HG02759 (cell line): ENCODE results near the gene ENTHD1.

Source experiments
- ATAC-seq: cut with Tn5 transposase; IDR thresholded peaks from one replicate; pipeline ENCODE4 v1.9.1; 2021; ENCODE audit warnings: mild to moderate bottlenecking, moderate library complexity; ENCODE audit not compliant: unreplicated experiment

The ENTHD1 gene

DNA sequence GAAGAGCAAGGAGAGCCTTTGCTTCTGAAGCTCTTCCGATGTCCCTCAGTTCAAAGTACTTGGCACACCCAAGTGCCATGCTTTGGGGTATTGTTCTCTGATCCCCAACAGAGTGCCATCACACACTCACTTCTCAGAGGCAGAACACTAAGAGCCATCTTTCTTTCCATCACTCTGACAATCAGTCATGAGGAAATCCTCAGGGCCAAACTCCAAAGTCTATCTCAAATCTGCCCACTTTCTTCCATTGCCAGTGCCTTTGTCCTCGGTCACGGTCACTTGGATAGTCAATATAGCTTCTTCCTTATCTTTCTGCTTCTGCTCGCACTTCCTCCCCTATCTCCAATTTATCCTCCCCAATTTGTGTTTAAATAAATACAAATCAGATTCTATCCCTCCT, 90.9 kb downstream of the ENTHD1 start:
- ATAC-seq, result no peak

DNA sequence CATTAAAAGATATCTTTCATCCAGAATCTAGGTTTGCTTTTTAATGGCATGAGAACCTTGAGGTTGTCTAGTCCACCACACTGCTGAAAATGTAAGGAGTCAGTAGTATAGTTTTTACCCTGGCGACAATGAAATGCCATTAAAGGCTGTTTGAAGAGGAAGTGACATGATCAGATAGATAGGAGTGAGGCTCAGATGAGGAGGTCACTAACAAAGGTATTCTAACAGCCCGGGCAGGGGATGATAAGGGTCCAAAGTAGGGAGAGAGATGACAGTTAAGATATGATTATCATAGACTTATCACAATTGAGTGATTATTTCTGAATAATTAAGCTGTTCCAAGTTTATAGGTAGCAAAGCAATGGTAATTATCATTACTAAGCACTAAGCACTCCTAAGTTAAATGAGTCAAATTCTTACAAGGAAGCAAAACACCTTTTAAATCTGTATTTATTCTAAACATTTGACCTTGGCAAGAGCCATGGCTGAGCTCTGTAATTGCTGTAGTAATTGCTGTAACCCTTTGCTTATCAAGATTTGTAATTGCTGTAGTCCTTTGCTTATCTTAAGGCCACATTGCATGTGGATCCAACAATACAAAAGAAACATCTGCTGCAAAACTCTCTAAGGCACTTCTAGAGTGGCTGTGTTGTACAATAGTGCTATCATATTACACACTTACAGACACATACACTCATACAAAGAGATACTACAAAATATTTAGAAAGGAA, 92.6 kb downstream of the ENTHD1 start:
- ATAC-seq, result no peak

DNA sequence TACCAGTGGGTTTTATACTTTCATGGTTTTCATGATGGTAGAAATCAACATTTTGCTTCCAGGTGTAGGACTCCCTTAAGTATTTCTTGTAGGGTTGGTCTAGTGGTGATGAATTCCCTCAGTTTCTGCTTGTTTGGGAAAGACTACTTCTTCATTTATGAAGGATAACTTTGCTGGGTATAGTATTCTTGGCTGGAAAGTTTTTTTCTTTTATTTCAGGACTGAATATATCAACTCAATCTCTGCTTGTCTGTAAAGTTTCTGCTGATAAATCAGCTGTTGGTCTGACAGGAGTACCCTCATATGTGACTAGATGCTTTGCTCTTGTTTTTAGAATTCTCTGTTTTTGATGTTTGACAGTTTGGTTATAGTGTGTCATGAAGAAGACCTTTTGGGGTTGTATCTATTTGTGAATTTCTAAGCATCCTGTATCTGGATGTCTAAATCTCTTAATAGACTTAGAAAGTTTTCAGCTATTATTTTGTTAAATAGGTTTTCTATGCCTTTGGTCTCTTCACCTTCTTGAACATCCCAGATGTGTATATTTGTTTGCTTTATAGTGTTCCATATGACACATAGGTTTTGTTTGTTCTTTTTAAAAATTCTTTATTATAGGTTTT, 95.9 kb downstream of the ENTHD1 start:
- ATAC-seq, result no peak

- ATAC-seq, result no peak
Measured at GRCh38 chr22:39789788-39790187, 103.8 kb downstream of the ENTHD1 start.

GRCh38 chr22:39785232-39785631, 108.3 kb downstream of the ENTHD1 start:
- no peak for ATAC-seq

GRCh38 chr22:39777716-39778454, 115.7 kb downstream of the ENTHD1 start:
- ATAC-seq, result no peak

GRCh38 chr22:39776295-39777009, 117.1 kb downstream of the ENTHD1 start:
- no peak for ATAC-seq

- ATAC-seq, result no peak
Measured at GRCh38 chr22:39773976-39774539, 119.5 kb downstream of the ENTHD1 start.

- no peak for ATAC-seq
Measured at GRCh38 chr22:39773503-39773902, 120.1 kb downstream of the ENTHD1 start.

DNA sequence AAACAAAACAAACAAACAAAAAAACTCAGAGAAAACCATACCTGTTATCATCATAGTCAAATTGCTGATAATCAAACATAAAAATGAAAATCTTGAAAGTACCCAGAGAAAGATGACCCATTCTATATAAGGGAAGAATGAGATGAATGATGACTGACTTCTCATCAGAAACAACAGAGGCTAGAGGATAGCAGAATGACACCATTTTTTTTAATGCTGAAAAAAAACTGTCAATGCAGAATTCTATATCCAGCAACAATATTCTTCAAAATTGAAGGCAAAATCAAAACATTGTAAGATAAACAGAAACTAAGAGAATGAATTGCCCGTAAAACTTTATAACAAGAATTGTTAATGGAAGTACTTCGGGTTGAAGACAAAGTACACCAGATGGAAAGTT, 122.1 kb downstream of the ENTHD1 start:
- ATAC-seq, result no peak

DNA sequence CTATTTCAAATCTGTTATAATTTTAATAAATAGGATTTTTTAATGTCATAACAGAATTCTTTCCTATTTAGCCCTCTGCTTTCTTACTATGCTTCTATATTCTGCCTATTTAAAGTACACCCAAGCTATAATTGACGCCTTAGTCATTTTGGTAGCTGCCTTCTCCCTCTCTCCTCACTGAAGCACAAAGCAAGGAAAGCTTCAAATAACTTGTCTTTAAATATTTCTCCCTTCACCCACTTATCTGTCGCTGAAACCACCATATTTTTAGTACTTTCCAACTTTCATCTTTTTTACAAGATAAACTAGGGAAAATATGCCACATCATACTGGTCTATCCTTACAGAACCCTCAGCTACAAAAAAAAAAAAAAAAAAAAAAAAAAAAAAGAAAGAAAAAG, 127.9 kb downstream of the ENTHD1 start:
- no peak for ATAC-seq

- no peak for ATAC-seq
Measured at GRCh38 chr22:39765046-39765445, 128.5 kb downstream of the ENTHD1 start.

- no peak for ATAC-seq
Measured at GRCh38 chr22:39763276-39763675, 130.3 kb downstream of the ENTHD1 start.

- ATAC-seq, result no peak
Measured at GRCh38 chr22:39750759-39751158, 142.8 kb downstream of the ENTHD1 start.

- ATAC-seq, result no peak
Measured at GRCh38 chr22:39748877-39749276, 144.7 kb downstream of the ENTHD1 start.

- ATAC-seq, result no peak
Measured at GRCh38 chr22:39746600-39747262, 146.8 kb downstream of the ENTHD1 start.

GRCh38 chr22:39745789-39746188, 147.8 kb downstream of the ENTHD1 start:
- no peak for ATAC-seq

- ATAC-seq, result no peak
Measured at GRCh38 chr22:39744353-39744752, 149.2 kb downstream of the ENTHD1 start.

- ATAC-seq, result no peak
Measured at GRCh38 chr22:39743935-39744334, 149.6 kb downstream of the ENTHD1 start.

DNA sequence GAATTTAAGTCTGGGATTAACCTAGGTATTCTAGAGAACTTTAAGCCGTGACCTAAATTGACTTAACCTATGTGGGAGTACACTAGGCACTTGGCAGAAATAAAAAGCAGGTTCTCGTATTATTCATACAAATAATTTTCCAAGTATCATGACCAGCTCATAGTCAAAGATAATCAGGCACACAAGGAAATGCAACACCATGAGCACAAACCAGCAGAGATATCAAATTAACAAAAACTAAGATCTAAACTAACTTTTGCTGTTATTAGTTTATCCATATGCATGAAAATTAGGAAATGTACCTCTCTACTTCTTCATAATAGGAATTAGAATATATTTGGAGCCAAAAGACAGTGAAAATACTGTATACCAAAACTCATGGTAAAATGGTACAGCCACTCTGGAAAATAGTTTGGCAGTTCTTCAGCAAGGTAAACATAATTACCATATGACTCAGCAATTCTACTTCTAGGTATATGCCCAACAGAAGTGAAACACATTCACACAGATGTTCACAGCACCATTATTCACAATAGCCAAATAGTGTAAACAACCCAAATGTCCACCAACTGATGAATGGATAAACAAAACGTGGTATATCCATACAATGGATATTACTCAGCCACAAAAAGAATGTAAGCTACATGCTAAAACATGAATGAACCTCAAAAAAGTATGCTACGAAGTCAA, 154.1 kb downstream of the ENTHD1 start:
- ATAC-seq, result no peak
